Hair follicular keratinocyte (primary cell): ENCODE data around the gene PGM1. TPM values are rescaled to one million over a fixed set of nuclear protein-coding genes. Genes with fewer than 3 reads are reported as not detected.

Experiments
- total RNA-seq: library from RNA; depleted of rRNA; stranded (reverse); fragments of >200 nt; gene quantifications from 2 replicates; pipeline ENCODE4 v1.2.3, GENCODE V29; 2015

The PGM1 gene
- 90.2 and 104 TPM in 2 replicates for total RNA-seq

GRCh38 chr1:63593303-63593885, at the start of gene PGM1:
PGM1 (plus strand) TSS chr1:63593411; CDS start chr1:63593489, 78 bp downstream.

Other genes starting within 250 kb of the PGM1 start
- gene ALG6, start 225.8 kb upstream of the PGM1 start, total RNA-seq: 9.5 and 10.9 TPM in 2 replicates
- 17.1 and 30.3 TPM in 2 replicates for gene ITGB3BP, start 70.2 kb upstream of the PGM1 start, total RNA-seq
- 3.2 and 3.6 TPM in 2 replicates for gene EFCAB7, start 69.9 kb upstream of the PGM1 start, total RNA-seq
- gene ROR1, start 180.6 kb downstream of the PGM1 start, total RNA-seq: 1.3 and 1.5 TPM in 2 replicates